Stomach smooth muscle (tissue), 2 donors: ENCODE data around the gene KPNA4.

Experiments
- H3K27ac ChIP-seq: one replicate; pipeline ENCODE4 v1.7.0; 2013; ENCODE audit warnings: mild to moderate bottlenecking, low read length, inconsistent platforms
- H3K27me3 ChIP-seq, 2 donors: one replicate each; pipeline ENCODE4 v1.7.0; 2013; ENCODE audit warnings: low read length in 2 of 2; ENCODE audit not compliant: insufficient read depth in 2 of 2, control insufficient read depth in 1 of 2
- H3K36me3 ChIP-seq, 2 donors: one replicate each; pipeline ENCODE4 v1.7.0; 2013; ENCODE audit warnings: low read length in 2 of 2; ENCODE audit not compliant: control insufficient read depth in 2 of 2, insufficient read depth in 2 of 2
- H3K4me1 ChIP-seq: one replicate; pipeline ENCODE4 v1.7.0; 2013; ENCODE audit warnings: low read length; ENCODE audit not compliant: control insufficient read depth, insufficient read depth
- H3K4me3 ChIP-seq, 2 donors: one replicate each; pipeline ENCODE4 v1.7.0; 2013; ENCODE audit warnings: low read length in 2 of 2
- H3K9ac ChIP-seq, 2 donors: one replicate each; pipeline ENCODE4 v1.7.0; 2013; ENCODE audit warnings: low read length in 2 of 2, mild to moderate bottlenecking in 1 of 2
- H3K9me3 ChIP-seq, 2 donors: one replicate each; pipeline ENCODE4 v1.7.0; 2013; ENCODE audit warnings: low read length in 2 of 2; ENCODE audit not compliant: control insufficient read depth in 2 of 2
- donor health status: healthy.
- donor health status: Pancreatic carcinoma.

KPNA4 gene

DNA sequence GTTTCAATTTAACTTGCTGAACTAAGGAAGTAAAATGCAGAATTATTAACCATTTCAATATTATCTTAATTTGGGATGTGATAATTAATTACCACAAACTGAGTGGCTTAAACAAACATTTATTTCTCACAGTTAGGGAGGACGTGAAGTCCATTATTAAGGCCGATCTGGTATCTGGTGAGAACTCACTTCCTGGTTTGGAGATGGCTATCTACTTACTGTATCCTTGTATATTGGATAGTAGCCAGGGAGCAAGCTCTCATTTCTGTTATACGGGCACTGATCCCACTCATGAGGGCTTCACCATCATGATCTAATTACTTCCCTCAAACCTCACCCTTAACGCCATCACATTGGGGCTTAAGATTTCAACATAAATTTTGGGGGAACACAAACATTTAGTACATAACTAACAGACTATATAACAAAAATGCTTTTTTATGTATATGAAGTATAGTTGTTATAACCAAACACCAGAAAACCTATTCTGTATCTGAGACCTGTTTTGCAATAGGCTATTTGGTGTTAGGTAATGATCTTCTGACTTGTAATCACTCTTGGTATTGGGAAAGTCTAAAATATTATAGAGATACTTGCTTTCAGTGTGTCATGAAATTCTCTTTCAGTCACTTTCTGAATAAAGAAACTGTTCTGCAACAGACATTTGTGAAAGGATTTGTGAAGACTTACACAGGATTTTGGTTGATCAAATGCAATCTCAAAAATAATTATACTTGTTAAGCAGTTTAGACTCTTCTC, 4.7 kb upstream of the KPNA4 start:
- Histone ChIP-seq H3K9me3 (no peaks in the 10 kb centered on the region), H3K27ac (no peak overlapping the region), H3K9ac (no peak overlapping the region)

DNA sequence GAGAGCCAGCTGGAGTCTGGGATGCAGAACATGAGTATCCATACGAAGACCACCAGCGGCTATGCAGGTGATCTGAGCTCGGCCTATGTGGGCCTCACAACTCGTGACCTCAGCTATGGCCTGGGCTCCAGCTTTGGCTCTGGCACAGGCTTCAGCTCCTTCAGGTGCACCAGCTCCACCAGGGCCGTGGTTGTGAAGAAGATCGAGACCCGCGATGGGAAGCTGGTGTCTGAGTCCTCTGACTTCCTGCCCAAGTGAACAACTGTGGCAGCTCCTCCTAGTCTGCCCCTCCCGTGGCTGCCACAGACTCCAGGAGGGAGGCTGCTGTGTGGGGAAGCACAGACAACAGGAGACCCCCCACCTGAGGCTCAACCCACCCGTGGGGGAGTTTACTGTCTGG, 3.6 kb upstream of the KPNA4 start:
- H3K4me1 ChIP-seq: peaks cover 3% of the 10 kb centered on the region
- H3K36me3 ChIP-seq: no peaks in the 10 kb centered on the region
- no peak overlapping the region for H3K4me3 ChIP-seq
- no peaks in the 10 kb centered on the region for H3K9me3 ChIP-seq
- H3K9ac ChIP-seq: no peak overlapping the region
- no peaks in the 10 kb centered on the region for H3K27me3 ChIP-seq
- no peak overlapping the region for H3K27ac ChIP-seq

More for the DNA sequence above, 4.7 kb upstream of the KPNA4 start:
- Histone ChIP-seq H3K27me3 (no peaks in the 10 kb centered on the region), H3K36me3 (no peaks in the 10 kb centered on the region), H3K4me1 (no peaks in the 10 kb centered on the region), H3K4me3 (no peak overlapping the region)

DNA sequence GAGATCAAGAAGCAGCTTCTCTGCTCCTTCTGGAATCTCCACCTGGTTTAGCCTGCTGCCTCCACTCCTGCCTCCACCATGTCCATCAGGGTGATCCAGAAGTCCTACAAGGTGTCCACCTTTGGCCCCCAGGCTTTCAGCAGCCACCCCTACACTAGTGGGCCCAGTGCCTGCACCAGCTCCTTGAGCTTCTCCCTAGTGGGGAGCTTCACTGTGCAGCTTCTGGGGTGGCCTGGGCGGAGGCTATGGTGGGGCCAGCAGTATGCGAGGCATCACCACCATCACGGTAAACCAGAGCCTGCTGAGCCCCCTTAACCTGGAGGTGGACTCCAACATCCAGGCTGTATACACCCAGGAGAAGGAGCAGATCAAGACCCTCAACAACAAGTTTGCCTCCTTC, 2.4 kb upstream of the KPNA4 start:
- Histone ChIP-seq H3K4me3 (no peak overlapping the region), H3K36me3 (no peaks in the 10 kb centered on the region), H3K4me1 (peaks cover 7% of the 10 kb centered on the region), H3K27ac (no peak overlapping the region), H3K9me3 (no peaks in the 10 kb centered on the region), H3K27me3 (no peaks in the 10 kb centered on the region), H3K9ac (no peak overlapping the region)

- H3K4me1 ChIP-seq: peaks cover 7% of the 10 kb centered on the region
- H3K27me3 ChIP-seq: no peaks in the 10 kb centered on the region
- H3K9me3 ChIP-seq: no peaks in the 10 kb centered on the region
- H3K4me3 ChIP-seq: peak overlapping the region; percentile 79 to 93
- H3K27ac ChIP-seq: peak overlapping the region; percentile 93
- H3K9ac ChIP-seq: peak overlapping the region; percentile 88 to 91
- no peaks in the 10 kb centered on the region for H3K36me3 ChIP-seq
These were observed 1.1 kb upstream of the KPNA4 start for GRCh38 chr3:160566499-160566898.

DNA sequence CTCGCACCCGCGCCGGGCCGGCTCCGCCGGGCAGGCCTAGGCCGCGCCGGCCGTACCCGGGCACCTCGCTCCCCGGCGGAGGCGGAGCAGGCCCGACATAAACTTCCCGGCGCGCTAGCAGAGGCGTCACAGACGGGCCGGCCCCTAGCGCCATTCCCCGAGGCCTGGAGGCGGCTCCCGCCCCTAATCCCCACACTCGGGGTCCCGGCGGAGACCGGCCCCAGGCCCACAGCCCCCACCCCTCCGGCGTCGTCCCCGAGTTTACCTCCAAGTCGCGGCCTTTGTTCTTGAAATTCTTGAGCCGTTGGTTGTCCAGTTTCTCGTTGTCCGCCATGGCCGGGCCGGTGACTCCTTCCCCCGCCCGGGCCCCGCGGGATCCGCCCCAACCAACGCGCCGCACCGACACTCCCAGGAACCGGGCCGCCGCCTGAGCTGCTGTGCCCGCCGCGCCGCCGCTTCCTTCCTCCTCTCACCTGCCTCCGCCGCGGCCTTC, 376 bp downstream of the KPNA4 start:
- peak overlapping the region; percentile 57 to 93 for H3K4me3 ChIP-seq
- H3K9ac ChIP-seq: peak overlapping the region; percentile 73 to 90
- H3K36me3 ChIP-seq: no peaks in the 10 kb centered on the region
- H3K27ac ChIP-seq: peak overlapping the region; percentile 83
- H3K9me3 ChIP-seq: no peaks in the 10 kb centered on the region
- H3K4me1 ChIP-seq: peaks cover 13% of the 10 kb centered on the region
- no peaks in the 10 kb centered on the region for H3K27me3 ChIP-seq

DNA sequence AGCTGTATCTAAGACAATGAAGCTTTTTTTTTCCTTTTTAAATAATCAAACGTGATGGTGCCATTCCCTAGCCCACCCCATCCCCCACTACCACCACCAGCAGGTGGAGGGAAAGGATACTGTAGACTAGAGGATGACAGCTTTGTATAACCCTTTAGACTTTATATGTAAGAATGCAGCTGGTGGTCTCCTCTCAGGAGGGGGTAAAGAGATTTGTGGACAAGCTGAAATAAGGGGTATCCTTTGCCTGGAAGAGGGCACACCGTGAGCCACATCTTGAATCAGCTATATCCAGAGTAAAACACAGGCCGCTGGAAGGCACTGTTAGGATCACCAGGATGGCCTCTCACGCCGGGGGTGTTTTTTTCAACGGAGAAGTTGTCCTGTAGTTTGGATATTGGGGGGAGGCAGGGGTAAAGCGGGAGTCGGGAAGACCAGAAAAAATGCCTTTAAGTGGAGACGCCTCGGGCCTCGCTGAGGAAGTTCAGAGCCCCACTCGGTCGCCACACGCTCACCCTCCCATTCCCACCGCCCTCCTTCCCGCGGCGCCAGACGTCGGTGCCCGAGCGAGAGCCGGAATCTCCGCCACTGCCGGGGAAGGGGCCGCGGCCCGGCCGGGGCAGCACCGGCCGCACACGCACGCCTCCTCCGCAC, 986 bp downstream of the KPNA4 start:
- peak overlapping the region; percentile 56 for H3K27ac ChIP-seq
- peak overlapping the region; percentile 89 to 93 for H3K4me3 ChIP-seq
- H3K9ac ChIP-seq: peak overlapping the region; percentile 80 to 90
- peaks cover 13% of the 10 kb centered on the region for H3K4me1 ChIP-seq
- no peaks in the 10 kb centered on the region for H3K27me3 ChIP-seq
- H3K9me3 ChIP-seq: no peaks in the 10 kb centered on the region
- H3K36me3 ChIP-seq: no peaks in the 10 kb centered on the region

GRCh38 chr3:160562952-160563351, 2.4 kb downstream of the KPNA4 start:
- peak overlapping the region; percentile 3 to 27 for H3K4me3 ChIP-seq
- H3K9me3 ChIP-seq: no peaks in the 10 kb centered on the region
- H3K9ac ChIP-seq: no peak overlapping the region
- H3K36me3 ChIP-seq: no peaks in the 10 kb centered on the region
- H3K27me3 ChIP-seq: no peaks in the 10 kb centered on the region
- no peak overlapping the region for H3K27ac ChIP-seq
- peaks cover 13% of the 10 kb centered on the region for H3K4me1 ChIP-seq

DNA sequence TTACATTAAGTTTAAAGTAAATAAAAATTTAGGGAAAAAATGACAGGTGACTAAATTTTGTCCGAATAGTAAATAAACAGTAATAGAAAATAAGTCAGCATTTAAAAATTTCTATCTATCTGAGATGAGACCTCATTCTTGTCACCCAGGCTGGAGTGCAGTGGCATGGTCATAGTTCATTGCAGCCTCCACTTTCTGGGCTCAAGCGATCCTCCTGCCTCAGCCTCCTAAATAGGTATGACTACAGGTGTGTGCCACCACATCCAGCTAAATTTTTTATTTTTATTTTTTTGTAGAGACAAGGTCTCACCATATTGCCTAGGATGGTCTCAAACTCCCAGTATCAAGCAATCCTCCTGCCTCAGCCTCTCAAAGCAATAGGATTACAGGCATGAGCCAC, 7.8 kb downstream of the KPNA4 start:
- H3K36me3 ChIP-seq: no peaks in the 10 kb centered on the region
- H3K27ac ChIP-seq: no peak overlapping the region
- H3K27me3 ChIP-seq: no peaks in the 10 kb centered on the region
- H3K9me3 ChIP-seq: no peaks in the 10 kb centered on the region
- no peak overlapping the region for H3K4me3 ChIP-seq
- H3K4me1 ChIP-seq: peaks cover 6% of the 10 kb centered on the region
- H3K9ac ChIP-seq: no peak overlapping the region

- H3K9ac ChIP-seq: no peak overlapping the region
- no peak overlapping the region for H3K4me3 ChIP-seq
- H3K27ac ChIP-seq: no peak overlapping the region
- H3K27me3 ChIP-seq: no peaks in the 10 kb centered on the region
- H3K9me3 ChIP-seq: no peaks in the 10 kb centered on the region
- no peaks in the 10 kb centered on the region for H3K36me3 ChIP-seq
- peaks cover 4% of the 10 kb centered on the region for H3K4me1 ChIP-seq
These were observed 9.2 kb downstream of the KPNA4 start for GRCh38 chr3:160556141-160556540.

DNA sequence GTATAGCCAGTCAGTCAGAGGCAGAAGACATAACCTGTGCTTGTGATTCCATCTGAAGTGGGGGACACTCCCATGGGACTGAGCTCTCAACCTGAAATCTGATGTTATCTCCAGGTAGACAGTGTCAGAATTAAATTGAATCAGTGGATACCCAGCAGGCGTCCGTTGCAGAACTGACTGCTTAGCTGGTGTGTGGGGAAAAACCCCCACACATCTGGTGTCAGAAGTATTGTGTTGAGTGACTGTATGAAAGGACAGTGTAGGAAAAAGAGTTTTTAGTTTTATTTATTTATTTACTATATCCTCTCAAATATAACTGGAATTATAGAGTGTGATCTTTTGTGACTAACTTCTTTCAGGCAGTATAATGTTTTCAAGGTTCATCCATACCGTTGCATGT, 10.4 kb downstream of the KPNA4 start:
- Histone ChIP-seq H3K4me1 (peaks cover under 1% of the 10 kb centered on the region), H3K9ac (no peak overlapping the region), H3K36me3 (no peaks in the 10 kb centered on the region), H3K9me3 (no peaks in the 10 kb centered on the region), H3K4me3 (no peak overlapping the region), H3K27me3 (no peaks in the 10 kb centered on the region), H3K27ac (no peak overlapping the region)

- Histone ChIP-seq H3K4me1 (no peaks in the 10 kb centered on the region), H3K36me3 (no peaks in the 10 kb centered on the region)
These were observed 11.5 kb downstream of the KPNA4 start for GRCh38 chr3:160553827-160554226.

More at GRCh38 chr3:160553827-160554226, 11.5 kb downstream of the KPNA4 start:
- H3K9me3 ChIP-seq: no peaks in the 10 kb centered on the region
- H3K27ac ChIP-seq: no peak overlapping the region
- no peak overlapping the region for H3K4me3 ChIP-seq
- H3K9ac ChIP-seq: no peak overlapping the region
- H3K27me3 ChIP-seq: no peaks in the 10 kb centered on the region
